H1 (cell line): ENCODE results near the gene GATAD2B. TPM values are rescaled to one million over a fixed set of nuclear protein-coding genes. Genes with fewer than 3 reads are reported as not detected.

Experiments used
- CTCF ChIA-PET: fragments of 300-600 bp; sonication (Branson Sonifier 250); formaldehyde crosslinking; loops from one replicate; lab custom pipeline; 2021; ENCODE audit not compliant: partially characterized antibody; lab: Charles Lee
- POLR2A ChIA-PET: fragments of 300-600 bp; sonication (Branson Sonifier 250); formaldehyde crosslinking; loops from one replicate; lab custom pipeline; 2021; ENCODE audit warnings: inconsistent platforms; ENCODE audit not compliant: partially characterized antibody; lab: Charles Lee
- DNase-seq, 2 experiments: peaks; one replicate each; pipeline versions ENCODE4 v3.0.0 to v3.0.0-alpha.2; 2010 to 2022; ENCODE audit warnings: low spot score in 2 of 2, low read depth in 1 of 2, mixed read lengths in 1 of 2
- FAIRE-seq: peaks from 2 replicates; lab custom pipeline; 2011; peaks lifted over from hg19 to GRCh38; lab: Jason Lieb, UNC
- H2AFZ ChIP-seq: 2 replicates; pipeline ENCODE4 v1.8.1; 2012; ENCODE audit warnings: low read length, inconsistent platforms
- H2AK5ac ChIP-seq: 2 replicates; pipeline ENCODE4 v1.6.1; 2013; ENCODE audit warnings: low read depth, low read length
- H2BK120ac ChIP-seq: replicated peaks from 2 replicates; pipeline ENCODE3; 2013; ENCODE audit warnings: low read depth, low read length, inconsistent platforms
- H2BK12ac ChIP-seq: 2 replicates; pipeline ENCODE4 v1.6.1; 2013; ENCODE audit warnings: low read depth, low read length
- H2BK15ac ChIP-seq: 2 replicates; pipeline ENCODE4 v1.6.1; 2013; ENCODE audit warnings: low read length
- H2BK20ac ChIP-seq: 2 replicates; pipeline ENCODE4 v1.6.1; 2013; ENCODE audit warnings: low read length
- H2BK5ac ChIP-seq: 2 replicates; pipeline ENCODE4 v1.6.1; 2013; ENCODE audit warnings: low read depth, low read length
- H3K14ac ChIP-seq: 2 replicates; pipeline ENCODE4 v1.6.1; 2013; ENCODE audit warnings: inconsistent platforms; ENCODE audit not compliant: insufficient read length
- H3K18ac ChIP-seq: 2 replicates; pipeline ENCODE4 v1.6.1; 2013; ENCODE audit warnings: low read length; ENCODE audit errors: extremely low read depth
- H3K23ac ChIP-seq: 2 replicates; pipeline ENCODE4 v1.6.1; 2013; ENCODE audit warnings: inconsistent platforms; ENCODE audit not compliant: insufficient read length
- H3K23me2 ChIP-seq: 2 replicates; pipeline ENCODE4 v1.6.1; 2013; ENCODE audit warnings: low read depth, low read length
- H3K27ac ChIP-seq: 2 replicates; pipeline ENCODE4 v1.6.1; 2011; ENCODE audit warnings: low read depth, low read length, inconsistent platforms
- H3K27me3 ChIP-seq, 4 experiments: replicated peaks in 1 of 4; 1 replicate in 1 of 4; 2 replicates in 3 of 4; pipeline versions ENCODE4 v1.6.1 to v1.8.1; 2011 to 2013; ENCODE audit warnings: low read length in 3 of 4, mild to moderate bottlenecking in 3 of 4, inconsistent platforms in 2 of 4, mixed read lengths in 2 of 4, moderate library complexity in 1 of 4; ENCODE audit not compliant: control insufficient read depth in 3 of 4, insufficient read depth in 3 of 4; ENCODE audit errors: extremely low read depth in 1 of 4
- H3K36me3 ChIP-seq, 4 experiments: 2 replicates each; pipeline versions ENCODE4 v1.6.1 to v1.8.1; 2011 to 2013; ENCODE audit warnings: mild to moderate bottlenecking in 4 of 4, low read length in 3 of 4, moderate library complexity in 2 of 4, control low read depth in 1 of 4, inconsistent platforms in 1 of 4; ENCODE audit not compliant: insufficient read depth in 4 of 4, control insufficient read depth in 2 of 4
- H3K4ac ChIP-seq: replicated peaks from 2 replicates; pipeline ENCODE3; 2013; ENCODE audit warnings: low read length, low read depth, mixed read lengths, inconsistent platforms; ENCODE audit not compliant: insufficient read length
- H3K4me1 ChIP-seq, 4 experiments: replicated peaks in 1 of 4; 1 replicate in 1 of 4; 2 replicates in 3 of 4; pipeline versions ENCODE4 v1.6.1 to v1.8.1; 2011 to 2013; ENCODE audit warnings: low read length in 3 of 4, inconsistent platforms in 2 of 4, mixed read lengths in 1 of 4; ENCODE audit not compliant: insufficient read depth in 4 of 4, control insufficient read depth in 3 of 4
- H3K4me2 ChIP-seq, 2 experiments: 2 replicates each; pipeline versions ENCODE4 v1.6.1 to v1.8.1; 2011 to 2013; ENCODE audit warnings: low read depth in 2 of 2, low read length in 2 of 2, control low read depth in 1 of 2, inconsistent platforms in 1 of 2, mild to moderate bottlenecking in 1 of 2; ENCODE audit not compliant: insufficient read depth in 1 of 2
- H3K4me3 ChIP-seq, 4 experiments: fragments of 200-600, 300-600 bp in 1 of 4; sonication (generic), shearing (Covaris generic), sonication (Bioruptor Twin) in 1 of 4; 2 replicates each; pipeline versions ENCODE4 v1.5.1 to v1.8.1; 2011 to 2016; ENCODE audit warnings: low read length in 4 of 4, low read depth in 3 of 4, control low read depth in 2 of 4, inconsistent platforms in 2 of 4, mild to moderate bottlenecking in 2 of 4, mixed read lengths in 1 of 4, moderate library complexity in 1 of 4; ENCODE audit not compliant: insufficient read depth in 2 of 4; ENCODE audit errors: extremely low read depth in 1 of 4
- H3K56ac ChIP-seq: replicated peaks from 2 replicates; pipeline ENCODE3; 2013; ENCODE audit warnings: low read depth, mild to moderate bottlenecking, mixed read lengths, low read length, inconsistent platforms; ENCODE audit not compliant: insufficient read length
- H3K79me1 ChIP-seq: 2 replicates; pipeline ENCODE4 v1.6.1; 2013; ENCODE audit warnings: low read depth, low read length, control low read depth
- H3K79me2 ChIP-seq, 2 experiments: 2 replicates each; pipeline versions ENCODE4 v1.6.1 to v1.8.1; 2012 to 2013; ENCODE audit warnings: low read length in 2 of 2, mild to moderate bottlenecking in 2 of 2, inconsistent platforms in 1 of 2; ENCODE audit not compliant: insufficient read depth in 2 of 2, control insufficient read depth in 1 of 2
- H3K9ac ChIP-seq, 4 experiments: replicated peaks in 1 of 4; 1 replicate in 1 of 4; 2 replicates in 3 of 4; pipeline versions ENCODE4 v1.6.1 to v1.8.1; 2011 to 2013; ENCODE audit warnings: low read depth in 3 of 4, low read length in 3 of 4, control low read depth in 2 of 4, mild to moderate bottlenecking in 2 of 4, moderate library complexity in 2 of 4, inconsistent platforms in 1 of 4; ENCODE audit errors: extremely low read depth in 1 of 4
- H3K9me3 ChIP-seq, 2 experiments: 2 replicates each; pipeline versions ENCODE4 v1.6.1 to v1.8.1; 2012 to 2013; ENCODE audit warnings: mild to moderate bottlenecking in 2 of 2, moderate library complexity in 2 of 2, control low read depth in 1 of 2, inconsistent platforms in 1 of 2, low read depth in 1 of 2, low read length in 1 of 2, mixed read lengths in 1 of 2; ENCODE audit not compliant: insufficient read depth in 2 of 2
- H4K20me1 ChIP-seq, 2 experiments: replicated peaks in 1 of 2; 2 replicates each; pipeline versions ENCODE3 to v1.8.1; 2011 to 2013; ENCODE audit warnings: inconsistent platforms in 2 of 2, low read length in 2 of 2, mild to moderate bottlenecking in 1 of 2; ENCODE audit not compliant: insufficient read depth in 2 of 2, control insufficient read depth in 1 of 2
- H4K5ac ChIP-seq: 2 replicates; pipeline ENCODE4 v1.6.1; 2013; ENCODE audit warnings: low read length, low read depth, mixed read lengths, inconsistent platforms; ENCODE audit not compliant: insufficient read length
- H4K8ac ChIP-seq: 2 replicates; pipeline ENCODE4 v1.8.0; 2013; ENCODE audit warnings: mild to moderate bottlenecking, moderate library complexity, low read length, inconsistent platforms; ENCODE audit not compliant: insufficient read depth; ENCODE audit errors: extremely low read depth
- H4K91ac ChIP-seq: replicated peaks from 2 replicates; pipeline ENCODE3; 2013; ENCODE audit warnings: low read length, mixed read lengths, inconsistent platforms; ENCODE audit not compliant: insufficient read length
- WGBS, 2 experiments: shearing (Covaris generic) in 1 of 2; methylation state at CpG; one replicate each; pipeline versions ENCODE4 v1.1.6 to v1.1.7; 2013 to 2015; ENCODE audit warnings: low lambda C conversion rate in 2 of 2, mixed read lengths in 2 of 2, inconsistent platforms in 1 of 2, low coverage in 1 of 2, missing lambda C conversion rate in 1 of 2; ENCODE audit not compliant: insufficient replicate concordance in 2 of 2, insufficient coverage in 1 of 2, insufficient read length in 1 of 2; ENCODE audit errors: extremely low coverage in 1 of 2, missing lambda C conversion rate in 1 of 2; 5-methylcytosine and 5-hydroxymethylcytosine counted together
- polyA plus RNA-seq, 7 experiments: library from polyadenylated mRNA; depleted of rRNA in 3 of 7; stranded (reverse) in 5 of 7; unstranded in 2 of 7; fragments of >200 nt in 5 of 7; fragments of 200-250 nt in 2 of 7; gene quantifications; 1 replicate in 5 of 7; 2 replicates in 1 of 7; 4 replicates in 1 of 7; pipeline versions ENCODE4 v1.2.1 to v1.2.3, GENCODE V29; 2011 to 2013; ENCODE audit warnings: missing spikeins in 2 of 7, mixed read lengths in 2 of 7
- total RNA-seq: library from RNA; stranded (reverse); fragmentation: NEBNext Ultra II Directional; extraction: Animal tissue kit (Norgen Biotek cat#: 25700); gene quantifications from 2 replicates; pipeline ENCODE4 v1.2.1, GENCODE V29; 2021
- TF ChIP-seq, protein P1 (sequence below): IDR thresholded peaks from 2 replicates; pipeline ENCODE4 v1.6.1; 2012; ENCODE audit warnings: inconsistent platforms
- TF ChIP-seq, protein P2 (sequence below): IDR thresholded peaks from 2 replicates; pipeline ENCODE4 v1.6.1; 2011; ENCODE audit warnings: low read depth, mild to moderate bottlenecking, low read length; ENCODE audit not compliant: insufficient read depth

The GATAD2B gene
- total and polyA plus RNA-seq, 2 of the 8 experiments (the other 6 are each of a cell fraction or from before 2014, with no cell fraction given): 8.4 to 39.1 TPM

DNA sequence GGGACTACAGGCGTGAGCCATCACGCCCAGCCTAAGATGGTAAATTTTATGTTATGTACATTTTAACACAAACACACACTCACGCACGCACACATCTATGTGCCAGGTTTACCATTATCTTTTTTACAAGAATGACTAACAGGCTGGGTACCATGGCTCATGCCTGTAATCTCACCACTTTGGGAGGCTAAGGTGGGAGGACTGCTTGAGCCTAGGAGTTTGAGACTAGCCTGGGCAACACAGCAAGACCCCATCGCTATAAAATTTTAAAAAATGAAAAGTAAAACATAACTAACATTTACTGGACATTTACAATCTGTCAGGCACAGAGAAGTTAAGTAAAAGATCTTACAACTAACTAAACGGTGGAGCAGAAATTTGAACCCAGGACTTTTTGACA is 14.7 kb downstream of the GATAD2B start:
- Histone ChIP-seq H3K27ac (no peak overlapping the region), H3K23me2 (no peaks in the 10 kb centered on the region), H3K4me1 (no peaks in the 10 kb centered on the region), H2BK120ac (no peak overlapping the region), H2BK12ac (no peak overlapping the region), H2AFZ (no peak overlapping the region), H3K4ac (no peak overlapping the region), H3K56ac (no peak overlapping the region), H3K14ac (no peak overlapping the region), H3K4me3 (no peak overlapping the region), H4K91ac (no peak overlapping the region), H4K5ac (no peak overlapping the region)
- WGBS, 2 experiments: 94% methylated on average over 6 of the region's 6 CpGs; no CpG with 5 or more reads in 1 of the 2 experiments
- TF ChIP-seq, protein P1, sequence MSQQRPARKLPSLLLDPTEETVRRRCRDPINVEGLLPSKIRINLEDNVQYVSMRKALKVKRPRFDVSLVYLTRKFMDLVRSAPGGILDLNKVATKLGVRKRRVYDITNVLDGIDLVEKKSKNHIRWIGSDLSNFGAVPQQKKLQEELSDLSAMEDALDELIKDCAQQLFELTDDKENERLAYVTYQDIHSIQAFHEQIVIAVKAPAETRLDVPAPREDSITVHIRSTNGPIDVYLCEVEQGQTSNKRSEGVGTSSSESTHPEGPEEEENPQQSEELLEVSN: no peak
- TF ChIP-seq, protein P2, sequence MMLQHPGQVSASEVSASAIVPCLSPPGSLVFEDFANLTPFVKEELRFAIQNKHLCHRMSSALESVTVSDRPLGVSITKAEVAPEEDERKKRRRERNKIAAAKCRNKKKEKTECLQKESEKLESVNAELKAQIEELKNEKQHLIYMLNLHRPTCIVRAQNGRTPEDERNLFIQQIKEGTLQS: no peak
- TF ChIP-seq, all 59 proteins: peak for 0
- Histone ChIP-seq H3K9ac (no peak overlapping the region), H3K23ac (no peak overlapping the region), H4K8ac (no peak overlapping the region), H4K20me1 (peaks cover 1 to 8% of the 10 kb centered on the region in 2 experiments), H3K79me1 (no peaks in the 10 kb centered on the region; the same call in 1 of the 2 replicates), H3K18ac (no peak overlapping the region), H2BK15ac (no peak overlapping the region), H3K27me3 (no peaks in the 10 kb centered on the region), H2BK5ac (no peak overlapping the region), H3K79me2 (peaks cover 6 to 97% of the 10 kb centered on the region in 2 experiments), H2BK20ac (no peak overlapping the region), H3K4me2 (no peak overlapping the region), H3K36me3 (peaks cover 0 to 6% (median 0%) of the 10 kb centered on the region in 4 experiments; a peak in 1 of 8 replicates), H3K9me3 (no peaks in the 10 kb centered on the region), H2AK5ac (no peak overlapping the region)
- FAIRE-seq: no peak
- DNase-seq: no peak
- ChIA-PET CTCF (interaction anchor here (0.6 kb wide), 2 partner anchors 15 to 85 kb away, joined by 3 to 4 read pairs; partner anchors contain the start of gene GATAD2B), POLR2A (interaction anchor here (0.7 to 0.9 kb wide), 3 partner anchors 8 to 58 kb away, joined by 3 read pairs; no protein-coding TSS in a partner anchor)
